Keratinocyte (primary cell): ENCODE data around the gene MCRIP2. TPM values are rescaled to one million over a fixed set of nuclear protein-coding genes. Genes with fewer than 3 reads are reported as not detected.

Source experiments
- DNase-seq: peaks from one replicate; pipeline ENCODE4 v3.0.0-alpha.2; 2011; ENCODE audit warnings: low read depth, missing footprints, low spot score
- FAIRE-seq: peaks from 2 replicates; lab custom pipeline; 2011; peaks lifted over from hg19 to GRCh38; lab: Jason Lieb, UNC
- H2AFZ ChIP-seq: 2 replicates; pipeline ENCODE4 v1.6.0; 2012; ENCODE audit warnings: low read length, control low read depth, inconsistent platforms; ENCODE audit not compliant: control insufficient read depth
- H3K27ac ChIP-seq: 2 replicates; pipeline ENCODE4 v1.5.1; 2011; ENCODE audit warnings: low read length; ENCODE audit not compliant: control insufficient read depth, insufficient read depth
- H3K27me3 ChIP-seq: 3 replicates; pipeline ENCODE4 v1.6.0; 2011; ENCODE audit warnings: low read length; ENCODE audit not compliant: control insufficient read depth, insufficient read depth; ENCODE audit errors: extremely low read depth
- H3K36me3 ChIP-seq, 2 experiments: 2 replicates in 1 of 2; 3 replicates in 1 of 2; pipeline ENCODE4 v1.5.1; 2011; ENCODE audit warnings: low read length in 2 of 2, mild to moderate bottlenecking in 1 of 2; ENCODE audit not compliant: control insufficient read depth in 2 of 2, insufficient read depth in 2 of 2; ENCODE audit errors: extremely low read depth in 1 of 2
- H3K4me1 ChIP-seq: 3 replicates; pipeline ENCODE4 v1.5.1; 2011; ENCODE audit warnings: low read length; ENCODE audit not compliant: control insufficient read depth, insufficient read depth; ENCODE audit errors: extremely low read depth
- H3K4me2 ChIP-seq: 3 replicates; pipeline ENCODE4 v1.6.0; 2011; ENCODE audit warnings: low read depth, low read length; ENCODE audit not compliant: control insufficient read depth, insufficient read depth; ENCODE audit errors: extremely low read depth
- H3K4me3 ChIP-seq, 3 experiments: fragments of 200-600 bp in 1 of 3; sonication (generic) in 1 of 3; 2 replicates in 2 of 3; 3 replicates in 1 of 3; pipeline ENCODE4 v1.5.1; 2011 to 2016; ENCODE audit warnings: low read length in 3 of 3, mild to moderate bottlenecking in 3 of 3, control low read depth in 2 of 3, inconsistent platforms in 1 of 3, low read depth in 1 of 3, mixed read lengths in 1 of 3, mixed run types in 1 of 3, moderate library complexity in 1 of 3; ENCODE audit not compliant: control insufficient read depth in 2 of 3, insufficient read depth in 2 of 3; ENCODE audit errors: extremely low read depth in 1 of 3
- H3K79me2 ChIP-seq: 2 replicates; pipeline ENCODE4 v1.6.0; 2012; ENCODE audit warnings: low read length; ENCODE audit not compliant: control insufficient read depth, insufficient read depth
- H3K9ac ChIP-seq: 3 replicates; pipeline ENCODE4 v1.6.0; 2011; ENCODE audit warnings: low read length; ENCODE audit not compliant: control insufficient read depth, insufficient read depth; ENCODE audit errors: extremely low read depth
- H3K9me1 ChIP-seq: 3 replicates; pipeline ENCODE4 v1.6.0; 2011; ENCODE audit warnings: low read length; ENCODE audit not compliant: control insufficient read depth, insufficient read depth; ENCODE audit errors: extremely low read depth
- H3K9me3 ChIP-seq: 2 replicates; pipeline ENCODE4 v1.5.1; 2012; ENCODE audit warnings: low read depth, low read length; ENCODE audit not compliant: control insufficient read depth
- H4K20me1 ChIP-seq: 3 replicates; pipeline ENCODE4 v1.6.0; 2011; ENCODE audit warnings: low read length; ENCODE audit not compliant: control insufficient read depth, insufficient read depth; ENCODE audit errors: extremely low read depth
- CTCF ChIP-seq, 3 experiments: IDR thresholded peaks in 1 of 3; conservative IDR thresholded peaks in 1 of 3; optimal IDR thresholded peaks in 1 of 3; 2 replicates in 2 of 3; 3 replicates in 1 of 3; pipeline versions ENCODE3 to v1.5.1; 2011; ENCODE audit warnings: low read length in 3 of 3, mild to moderate bottlenecking in 3 of 3, moderate library complexity in 2 of 3, control low read depth in 1 of 3, inconsistent platforms in 1 of 3; ENCODE audit not compliant: insufficient read depth in 2 of 3; ENCODE audit errors: extremely low read depth in 1 of 3
- EZH2 ChIP-seq: IDR thresholded peaks from one replicate; pipeline ENCODE4 v1.6.1; 2012; ENCODE audit warnings: inconsistent platforms, mild to moderate bottlenecking, low read length, moderate library complexity
- dilution Hi-C: fragments of 300-500 bp; cut with MboI; formaldehyde crosslinking; loops from one replicate; pipeline ENCODE4 v1.7.0; 2020; ENCODE audit warnings: low sequenced_read_pairs; ENCODE audit not compliant: extremely low pct_ligation_motif_present
- polyA plus RNA-seq, 5 experiments: library from polyadenylated mRNA; depleted of rRNA in 3 of 5; stranded (reverse) in 3 of 5; stranded (forward) in 1 of 5; unstranded in 1 of 5; fragments of >200 nt; gene quantifications; 1 replicate in 1 of 5; 2 replicates in 3 of 5; 3 replicates in 1 of 5; pipeline versions ENCODE4 v1.2.1 to v1.2.3, GENCODE V29; 2011 to 2012; ENCODE audit warnings: missing spikeins in 2 of 5, low read depth in 1 of 5, low replicate concordance in 1 of 5

MCRIP2 gene
- polyA plus RNA-seq, 1 donor (not counting 4 experiments of a cell fraction or from before 2014, with no cell fraction given): 8.1 TPM

- Histone ChIP-seq H3K4me3 (no peak overlapping the region), H3K36me3 (no peaks in the 10 kb centered on the region), H3K9ac (no peak overlapping the region), H2AFZ (no peak overlapping the region), H3K27ac (no peak overlapping the region), H3K4me2 (no peak overlapping the region), H3K79me2 (no peaks in the 10 kb centered on the region), H3K27me3 (no peaks in the 10 kb centered on the region), H3K4me1 (peaks cover 5% of the 10 kb centered on the region), H4K20me1 (no peaks in the 10 kb centered on the region), H3K9me1 (no peaks in the 10 kb centered on the region), H3K9me3 (no peaks in the 10 kb centered on the region)
- FAIRE-seq (no peak), DNase-seq (no peak)
- no peak for TF ChIP-seq EZH2
- no peak for TF ChIP-seq CTCF (optimal IDR thresholded peaks at IDR 0.05 in 1 of 3, IDR thresholded peaks at IDR 0.05 in 1 of 3, conservative IDR thresholded peaks at IDR 0.05 in 1 of 3; ENCODE audit: extremely low read depth in 1 of 3, insufficient read depth in 2 of 3, low read length in 3 of 3)
- dilution Hi-C loops: no loop called here
These were observed 21.0 kb downstream of the MCRIP2 start for GRCh38 chr16:662597-662996.

GRCh38 chr16:666572-666971 is 24.9 kb downstream of the MCRIP2 start:
- H4K20me1 ChIP-seq: no peaks in the 10 kb centered on the region
- H3K79me2 ChIP-seq: peaks cover 28% of the 10 kb centered on the region
- no peaks in the 10 kb centered on the region for H3K9me1 ChIP-seq
- no peak overlapping the region for H3K4me3 ChIP-seq
- no peak overlapping the region for H3K27ac ChIP-seq
- no peak overlapping the region for H2AFZ ChIP-seq
- H3K9ac ChIP-seq: no peak overlapping the region
- FAIRE-seq (no peak), DNase-seq (no peak)
- no peaks in the 10 kb centered on the region for H3K9me3 ChIP-seq
- dilution Hi-C loops: no loop called here
- no peaks in the 10 kb centered on the region for H3K27me3 ChIP-seq
- peaks cover 14% of the 10 kb centered on the region in 2 experiments for H3K36me3 ChIP-seq
- no peak overlapping the region for H3K4me2 ChIP-seq
- no peak for TF ChIP-seq CTCF (optimal IDR thresholded peaks at IDR 0.05 in 1 of 3, IDR thresholded peaks at IDR 0.05 in 1 of 3, conservative IDR thresholded peaks at IDR 0.05 in 1 of 3; ENCODE audit: extremely low read depth in 1 of 3, insufficient read depth in 2 of 3, low read length in 3 of 3)
- TF ChIP-seq EZH2: no peak
- H3K4me1 ChIP-seq: peaks cover 10% of the 10 kb centered on the region
